Measurements from ENCODE around the gene PERCC1. TPM values are rescaled to one million over a fixed set of nuclear protein-coding genes. Genes with fewer than 3 reads are reported as not detected.

PERCC1 gene
- total RNA-seq, 2 experiments from 2014 or later = 0.30 TPM; not detected in 1

DNA sequence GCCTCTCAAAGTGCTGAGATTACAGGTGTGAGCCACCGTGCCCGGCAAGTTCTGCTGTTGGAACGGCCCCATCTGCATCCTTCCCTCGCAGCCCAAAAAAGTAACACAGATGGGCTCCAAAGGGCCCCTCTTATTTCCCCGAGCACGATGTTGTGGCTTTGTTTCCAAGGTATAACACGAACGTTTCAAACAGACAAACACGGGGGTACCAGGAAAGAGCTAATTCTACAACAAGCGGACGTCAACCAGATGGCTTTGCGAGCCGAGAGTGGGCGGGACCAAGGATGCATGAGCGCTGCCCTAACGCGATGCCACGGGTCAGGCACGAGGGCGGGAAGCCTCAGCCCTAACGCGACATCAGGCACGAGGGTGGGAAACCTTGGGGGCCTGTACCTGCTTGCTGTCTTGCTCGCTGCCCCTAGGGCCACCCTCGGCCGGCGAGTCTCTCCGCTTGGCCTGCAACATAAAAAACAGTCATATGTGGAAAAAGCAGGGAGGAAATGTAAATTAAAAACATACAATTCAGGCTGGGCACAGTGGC is 40.6 kb upstream of the PERCC1 start:
- Histone ChIP-seq H3K27me3 (ENCODE audit: control insufficient read depth in 1 of 2, insufficient read depth in 2 of 2, low read length in 2 of 2) (no peaks in the 10 kb centered on the region), H3K4me3 (ENCODE audit: low read length) (no peak overlapping the region), H3K4me1 (ENCODE audit: insufficient read depth, low read length) (peaks cover 3% of the 10 kb centered on the region), H3K9me3 (ENCODE audit: control insufficient read depth in 1 of 2, insufficient read depth in 1 of 2, low read length in 2 of 2) (no peaks in the 10 kb centered on the region), H3K36me3 (ENCODE audit: insufficient read depth, low read length) (peaks cover 53% of the 10 kb centered on the region), H3K27ac (ENCODE audit: low read depth in 1 of 2, low read length in 2 of 2) (no peak overlapping the region)
- ChIA-PET POLR2A (no interaction called here), CTCF (no interaction called here)
- no peaks in the 10 kb centered on the region for H3K27me3 Mint-ChIP-seq
- H3K4me3 Mint-ChIP-seq = no peak overlapping the region
- no peak overlapping the region for H3K27ac Mint-ChIP-seq
- TF ChIP-seq, protein P1, sequence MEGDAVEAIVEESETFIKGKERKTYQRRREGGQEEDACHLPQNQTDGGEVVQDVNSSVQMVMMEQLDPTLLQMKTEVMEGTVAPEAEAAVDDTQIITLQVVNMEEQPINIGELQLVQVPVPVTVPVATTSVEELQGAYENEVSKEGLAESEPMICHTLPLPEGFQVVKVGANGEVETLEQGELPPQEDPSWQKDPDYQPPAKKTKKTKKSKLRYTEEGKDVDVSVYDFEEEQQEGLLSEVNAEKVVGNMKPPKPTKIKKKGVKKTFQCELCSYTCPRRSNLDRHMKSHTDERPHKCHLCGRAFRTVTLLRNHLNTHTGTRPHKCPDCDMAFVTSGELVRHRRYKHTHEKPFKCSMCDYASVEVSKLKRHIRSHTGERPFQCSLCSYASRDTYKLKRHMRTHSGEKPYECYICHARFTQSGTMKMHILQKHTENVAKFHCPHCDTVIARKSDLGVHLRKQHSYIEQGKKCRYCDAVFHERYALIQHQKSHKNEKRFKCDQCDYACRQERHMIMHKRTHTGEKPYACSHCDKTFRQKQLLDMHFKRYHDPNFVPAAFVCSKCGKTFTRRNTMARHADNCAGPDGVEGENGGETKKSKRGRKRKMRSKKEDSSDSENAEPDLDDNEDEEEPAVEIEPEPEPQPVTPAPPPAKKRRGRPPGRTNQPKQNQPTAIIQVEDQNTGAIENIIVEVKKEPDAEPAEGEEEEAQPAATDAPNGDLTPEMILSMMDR (IDR thresholded peaks at IDR 0.05) = no peak
- intact Hi-C loops (cut with DNase I, micrococcal nuclease) = no loop called here
- peaks cover 28% of the 10 kb centered on the region for H3K36me3 Mint-ChIP-seq (ENCODE audit: low read depth)
- H3K4me1 Mint-ChIP-seq (ENCODE audit: low read depth) = no peaks in the 10 kb centered on the region
- DNase-seq (no peak), ATAC-seq (ENCODE audit: poor library complexity) (no peak)
- no peaks in the 10 kb centered on the region for H3K9me3 Mint-ChIP-seq

DNA sequence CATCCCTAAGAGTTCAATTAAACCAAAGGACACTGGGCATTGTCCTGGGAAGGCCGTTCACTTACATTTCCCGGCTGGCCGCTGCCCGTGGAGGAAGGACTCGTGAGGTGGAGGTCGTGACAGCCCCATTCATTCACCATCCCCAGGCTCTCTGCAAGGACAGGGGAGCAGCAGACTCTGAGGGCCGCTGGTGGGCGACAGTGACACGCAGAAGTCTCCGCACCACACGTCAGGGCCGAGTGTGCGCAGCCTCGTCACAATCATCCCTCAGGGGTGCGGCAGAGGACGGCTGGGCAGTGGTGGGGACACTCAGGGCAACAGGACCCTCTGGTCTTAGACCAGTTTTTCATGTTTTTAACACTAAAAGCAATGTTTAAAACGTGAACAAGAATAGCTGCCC is 38.1 kb upstream of the PERCC1 start:
- Mint-ChIP-seq H3K27me3 (no peaks in the 10 kb centered on the region), H3K4me3 (no peak overlapping the region), H3K4me1 (ENCODE audit: low read depth) (no peaks in the 10 kb centered on the region), H3K36me3 (ENCODE audit: low read depth) (peaks cover 34% of the 10 kb centered on the region), H3K9me3 (no peaks in the 10 kb centered on the region), H3K27ac (no peak overlapping the region)
- Histone ChIP-seq H3K36me3 (ENCODE audit: insufficient read depth, low read length) (peaks cover 55% of the 10 kb centered on the region), H3K4me3 (ENCODE audit: low read length) (no peak overlapping the region), H3K9me3 (ENCODE audit: control insufficient read depth in 1 of 2, insufficient read depth in 1 of 2, low read length in 2 of 2) (no peaks in the 10 kb centered on the region), H3K27me3 (ENCODE audit: control insufficient read depth in 1 of 2, insufficient read depth in 2 of 2, low read length in 2 of 2) (no peaks in the 10 kb centered on the region), H3K27ac (ENCODE audit: low read depth in 1 of 2, low read length in 2 of 2) (no peak overlapping the region), H3K4me1 (ENCODE audit: insufficient read depth, low read length) (peaks cover 3% of the 10 kb centered on the region)
- intact Hi-C loops (cut with DNase I, micrococcal nuclease) = no loop called here
- TF ChIP-seq, protein P1 (IDR thresholded peaks at IDR 0.05) = no peak
- DNase-seq (no peak), ATAC-seq (ENCODE audit: poor library complexity) (no peak)
- CTCF ChIA-PET = interaction anchor here (1.0 kb wide), 1 partner anchor 29 kb away, joined by 3 read pairs; no protein-coding TSS in a partner anchor
- POLR2A ChIA-PET = no interaction called here

DNA sequence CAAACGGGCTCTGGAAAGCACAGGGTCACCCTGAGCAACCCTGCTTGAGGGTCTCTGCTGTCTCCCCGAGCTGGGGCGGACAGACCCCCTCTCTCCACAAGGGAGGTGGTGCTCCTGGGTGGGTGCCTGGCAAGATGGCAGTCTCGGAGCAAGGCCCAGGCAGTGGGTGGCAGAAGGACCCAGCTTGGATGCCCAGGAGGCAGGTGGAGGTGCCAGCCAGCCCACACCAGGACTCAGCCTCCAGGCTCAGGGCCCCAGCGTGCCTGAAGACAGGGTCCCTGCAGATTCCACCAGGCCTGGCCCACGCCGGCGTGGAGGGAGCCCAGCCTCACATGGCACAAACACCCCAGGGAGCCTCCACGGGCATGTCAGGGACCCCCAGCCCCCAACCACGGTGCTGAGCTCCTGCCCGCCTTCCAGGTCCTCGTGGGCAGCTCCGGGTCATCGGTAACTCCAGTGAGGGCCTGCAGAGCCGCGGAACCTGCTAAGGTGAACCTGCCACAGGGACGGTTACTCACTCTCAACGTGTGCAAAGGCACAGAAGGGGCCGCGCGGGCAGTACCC is 37.2 kb upstream of the PERCC1 start:
- TF ChIP-seq, protein P1 (IDR thresholded peaks at IDR 0.05) = no peak
- no peak overlapping the region for H3K27ac ChIP-seq (ENCODE audit: low read depth in 1 of 2, low read length in 2 of 2)
- no peak for DNase-seq
- H3K27ac Mint-ChIP-seq = no peak overlapping the region
- intact Hi-C loops (cut with DNase I, micrococcal nuclease) = no loop called here
- ATAC-seq (ENCODE audit: poor library complexity) = no peak
- peaks cover 53% of the 10 kb centered on the region for H3K36me3 ChIP-seq (ENCODE audit: insufficient read depth, low read length)
- POLR2A ChIA-PET = no interaction called here
- no peak overlapping the region for H3K4me3 Mint-ChIP-seq
- H3K4me1 Mint-ChIP-seq (ENCODE audit: low read depth) = no peaks in the 10 kb centered on the region
- H3K9me3 ChIP-seq (ENCODE audit: control insufficient read depth in 1 of 2, insufficient read depth in 1 of 2, low read length in 2 of 2) = no peaks in the 10 kb centered on the region
- H3K4me3 ChIP-seq (ENCODE audit: low read length) = no peak overlapping the region
- no peaks in the 10 kb centered on the region for H3K27me3 ChIP-seq (ENCODE audit: control insufficient read depth in 1 of 2, insufficient read depth in 2 of 2, low read length in 2 of 2)
- no peaks in the 10 kb centered on the region for H3K27me3 Mint-ChIP-seq
- peaks cover 41% of the 10 kb centered on the region for H3K36me3 Mint-ChIP-seq (ENCODE audit: low read depth)
- no peaks in the 10 kb centered on the region for H3K9me3 Mint-ChIP-seq
- H3K4me1 ChIP-seq (ENCODE audit: insufficient read depth, low read length) = peaks cover 3% of the 10 kb centered on the region
- CTCF ChIA-PET = no interaction called here
